Measurements from ENCODE around the gene SMAD1.

The SMAD1 gene

DNA sequence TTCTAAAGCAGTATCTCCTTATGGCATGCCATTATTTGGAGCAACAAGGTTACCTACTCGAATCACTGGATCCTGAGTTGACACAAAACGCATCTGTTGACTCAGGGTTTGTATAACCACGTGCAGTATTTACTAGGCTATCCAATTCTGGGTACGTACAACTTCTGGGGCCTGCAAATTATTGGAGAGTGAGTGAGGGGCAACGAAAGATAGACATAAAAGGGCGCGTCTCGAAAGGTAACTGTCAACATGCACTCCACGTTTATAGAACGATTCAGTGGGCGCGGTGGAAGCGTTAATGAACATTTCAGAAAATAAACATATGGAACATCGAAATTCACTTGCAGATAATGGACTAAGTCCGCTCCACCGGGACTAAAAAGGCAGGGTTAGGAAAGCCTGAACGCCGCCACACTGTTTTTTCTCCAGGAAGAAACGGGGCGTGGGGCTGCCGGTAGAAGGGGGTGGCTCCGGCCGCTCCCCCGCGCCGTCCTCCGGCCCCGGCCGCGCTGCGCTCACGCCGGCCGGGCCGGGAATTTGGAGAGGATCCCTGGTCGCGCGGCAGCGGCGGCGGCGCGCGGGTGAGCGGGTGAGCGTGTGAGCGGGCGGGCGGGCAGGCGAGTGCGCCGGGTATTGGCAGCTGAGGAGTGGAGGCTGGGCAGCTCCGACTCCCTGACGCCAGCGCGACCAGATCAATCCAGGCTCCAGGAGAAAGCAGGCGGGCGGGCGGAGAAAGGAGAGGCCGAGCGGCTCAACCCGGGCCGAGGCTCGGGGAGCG, at the start of gene SMAD1:
TSS of gene SMAD1 (plus strand) at position 690 of the 778 bp plus-strand sequence. CDS start 32,761 bp downstream, outside the sequence.
- peak; percentile 34 for DNase-seq

DNA sequence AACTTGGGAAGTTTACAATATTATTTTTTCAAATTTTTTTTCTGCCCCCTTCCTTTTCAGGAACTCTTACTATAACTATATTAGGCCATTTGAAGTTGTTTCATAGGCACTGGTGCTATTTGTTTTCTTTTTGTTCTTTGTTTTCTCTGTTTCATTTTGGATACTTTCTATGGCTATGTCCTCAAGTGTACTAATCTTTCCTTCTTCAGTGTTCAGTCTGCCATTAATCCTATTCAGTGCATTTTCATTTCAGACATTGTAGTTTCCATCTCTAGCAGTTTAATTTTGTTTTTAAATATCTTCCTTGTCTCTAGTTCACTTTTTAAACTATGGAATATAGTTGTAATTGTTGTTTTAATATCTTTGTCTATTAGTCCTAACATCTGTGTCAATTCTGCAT, 48.0 kb upstream of the SMAD1 start:
- no peak for DNase-seq

DNA sequence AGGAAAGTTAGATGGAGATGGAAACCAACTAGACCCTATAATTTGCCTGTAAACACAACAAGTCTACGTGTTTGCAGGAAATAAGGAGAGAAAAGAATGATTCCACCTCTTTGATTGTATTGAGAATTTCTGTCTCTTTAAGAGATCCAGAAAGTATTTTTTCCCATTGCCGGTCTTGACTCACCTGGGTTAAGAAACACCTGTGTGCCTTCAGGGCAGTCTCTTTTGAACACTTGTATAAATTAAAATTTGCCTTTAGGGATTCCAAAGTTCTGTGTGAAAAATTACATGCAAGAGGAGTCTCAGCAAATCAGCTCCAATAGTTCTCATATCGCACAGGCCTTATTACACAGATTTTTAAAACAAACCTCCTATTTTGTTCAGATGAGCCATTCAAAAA, 46.0 kb upstream of the SMAD1 start:
- DNase-seq: no peak

DNA sequence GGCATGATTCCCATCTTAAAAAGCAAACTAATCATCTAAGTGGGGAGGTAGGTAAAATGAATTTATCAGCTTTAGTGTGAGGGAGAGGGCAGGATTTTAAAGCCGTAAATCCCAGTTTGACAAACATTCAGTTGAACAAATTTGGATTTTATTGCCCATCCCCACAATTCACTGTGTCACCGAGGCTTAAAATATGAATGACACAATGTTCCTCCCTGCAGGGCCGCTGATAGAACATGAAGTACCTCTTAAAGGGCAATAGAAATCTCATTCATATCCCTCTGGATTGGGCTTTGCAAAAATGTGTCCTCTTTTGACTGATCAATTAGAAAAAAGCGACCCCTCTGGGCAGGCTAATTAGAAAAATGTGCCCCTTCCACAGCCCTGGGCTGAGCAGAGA, 45.5 kb upstream of the SMAD1 start:
- DNase-seq: no peak

DNA sequence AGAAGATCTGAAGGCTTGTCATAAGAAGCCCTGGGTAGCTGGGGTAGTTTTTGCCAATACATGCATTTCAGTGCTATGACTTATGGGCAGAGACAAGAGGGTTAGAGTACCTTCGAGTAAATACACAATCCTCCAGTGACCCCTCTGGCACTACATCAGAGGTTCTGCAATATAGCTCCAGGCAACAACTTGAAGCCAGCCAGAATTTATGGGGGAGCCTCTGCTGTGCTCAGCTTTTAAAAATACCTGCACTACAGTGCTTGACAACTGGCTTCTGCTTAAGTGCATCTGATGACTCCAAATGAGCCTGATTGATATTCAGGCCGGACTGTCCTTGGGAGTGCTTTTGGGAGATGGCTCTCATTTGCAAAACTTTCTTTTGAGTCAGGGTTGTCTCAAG, 44.9 kb upstream of the SMAD1 start:
- no peak for DNase-seq

DNA sequence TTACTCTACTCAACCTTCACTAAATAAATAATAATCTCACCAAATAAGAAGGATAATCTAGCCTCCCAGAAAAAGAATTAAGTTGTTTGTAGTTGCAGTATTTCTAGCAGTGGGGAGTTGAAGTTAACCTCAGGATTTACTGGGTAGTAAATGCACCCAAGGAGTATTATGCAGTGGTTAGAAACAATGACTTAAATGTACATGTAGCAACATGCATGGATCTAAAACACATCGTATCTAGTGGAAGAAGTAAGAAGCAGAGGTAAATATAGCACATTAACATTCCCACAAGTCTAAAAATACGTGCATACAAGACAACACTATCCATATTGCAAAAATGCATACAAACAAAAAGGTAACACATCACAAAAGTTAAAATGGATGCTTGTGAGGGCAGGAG, 44.2 kb upstream of the SMAD1 start:
- no peak for DNase-seq

DNA sequence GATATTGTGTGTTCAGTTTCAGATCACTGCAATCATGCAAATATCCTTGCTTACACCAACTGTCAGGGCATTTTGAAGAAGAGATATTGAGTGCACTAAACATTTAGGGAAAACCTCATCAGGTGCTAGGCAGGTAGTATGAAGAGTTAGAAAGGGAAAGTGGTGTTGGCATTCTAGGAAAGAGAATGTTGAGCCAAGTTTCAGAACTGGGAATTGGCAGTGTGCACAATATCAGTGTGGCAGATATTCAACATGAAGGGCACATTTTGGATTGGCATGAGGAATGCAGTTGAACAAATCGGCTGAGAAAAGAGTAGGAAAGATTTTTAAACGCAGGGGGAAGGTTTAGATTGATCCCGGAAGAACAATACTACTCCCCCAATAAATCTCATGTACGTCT, 43.4 kb upstream of the SMAD1 start:
- no peak for DNase-seq

DNA sequence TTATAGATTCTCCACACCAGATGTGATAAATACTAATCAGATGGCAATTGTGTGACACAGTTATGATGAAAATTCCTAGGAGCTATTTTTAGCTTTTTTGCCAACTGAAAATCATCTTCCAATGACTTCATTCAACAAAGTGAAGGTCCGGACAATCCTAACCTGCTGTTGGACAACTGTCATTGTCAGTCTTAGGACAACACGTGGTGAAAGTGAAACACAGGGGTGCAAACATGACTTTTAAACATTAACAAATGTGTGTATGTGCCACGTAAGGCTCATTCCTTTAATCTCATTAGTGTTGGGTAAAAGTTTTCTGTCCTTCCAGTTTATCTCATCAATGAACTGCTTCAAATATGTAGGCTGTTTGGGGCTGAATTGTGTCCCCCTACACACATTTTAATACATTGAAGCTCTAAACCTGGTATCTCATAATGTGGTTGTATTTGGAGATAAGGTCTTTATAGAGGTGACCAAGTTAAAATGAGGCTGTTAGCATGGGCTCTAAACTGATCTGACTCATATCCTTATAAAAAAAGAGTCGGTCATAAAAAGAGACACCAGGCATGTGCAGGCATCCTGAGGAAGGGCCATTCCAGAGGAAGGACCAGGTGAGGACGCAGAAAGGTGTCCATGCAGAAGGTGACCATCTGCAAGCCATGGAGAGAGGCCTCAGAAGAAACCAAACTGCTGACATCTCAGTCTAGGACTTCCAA, 41.2 kb upstream of the SMAD1 start:
- no peak for DNase-seq

DNA sequence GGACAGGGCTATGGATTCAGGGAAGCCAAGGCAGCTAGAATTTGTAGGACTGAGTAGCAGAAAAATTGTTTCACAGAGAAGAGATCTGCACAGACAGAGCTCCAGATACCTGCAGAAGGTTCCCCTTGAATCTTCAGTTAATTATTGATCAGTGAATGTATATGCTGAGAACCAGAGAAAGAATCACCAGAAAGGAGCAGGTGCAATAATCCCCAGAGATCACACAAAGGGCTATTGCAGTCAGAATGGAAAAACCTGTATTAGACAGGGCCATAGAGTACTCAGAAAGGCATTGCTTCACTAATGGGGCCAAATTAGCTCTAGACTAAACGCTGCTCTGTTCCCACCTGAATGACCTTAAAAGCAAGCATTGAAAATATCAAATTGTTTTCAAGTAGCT, 35.5 kb upstream of the SMAD1 start:
- no peak for DNase-seq

DNA sequence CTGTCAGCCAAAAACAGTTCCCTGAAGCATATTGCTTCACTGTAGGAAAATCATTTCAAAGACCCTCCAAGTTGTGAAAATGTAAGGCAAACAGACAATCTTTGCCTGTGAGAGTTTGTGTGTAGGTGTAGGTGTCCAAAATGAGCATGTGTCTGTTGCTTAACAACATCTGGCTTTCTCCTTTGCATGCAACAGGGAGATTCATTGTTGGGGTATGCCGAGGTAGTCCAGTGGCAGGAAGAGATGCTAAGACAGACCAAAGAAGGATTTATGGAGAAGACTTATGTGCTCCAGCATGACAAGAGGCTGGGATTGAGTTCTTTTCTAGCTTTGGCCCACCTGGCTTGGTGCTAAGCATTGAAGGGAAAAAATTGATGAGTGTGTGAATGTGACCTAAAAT, 29.8 kb upstream of the SMAD1 start:
- no peak for DNase-seq

DNA sequence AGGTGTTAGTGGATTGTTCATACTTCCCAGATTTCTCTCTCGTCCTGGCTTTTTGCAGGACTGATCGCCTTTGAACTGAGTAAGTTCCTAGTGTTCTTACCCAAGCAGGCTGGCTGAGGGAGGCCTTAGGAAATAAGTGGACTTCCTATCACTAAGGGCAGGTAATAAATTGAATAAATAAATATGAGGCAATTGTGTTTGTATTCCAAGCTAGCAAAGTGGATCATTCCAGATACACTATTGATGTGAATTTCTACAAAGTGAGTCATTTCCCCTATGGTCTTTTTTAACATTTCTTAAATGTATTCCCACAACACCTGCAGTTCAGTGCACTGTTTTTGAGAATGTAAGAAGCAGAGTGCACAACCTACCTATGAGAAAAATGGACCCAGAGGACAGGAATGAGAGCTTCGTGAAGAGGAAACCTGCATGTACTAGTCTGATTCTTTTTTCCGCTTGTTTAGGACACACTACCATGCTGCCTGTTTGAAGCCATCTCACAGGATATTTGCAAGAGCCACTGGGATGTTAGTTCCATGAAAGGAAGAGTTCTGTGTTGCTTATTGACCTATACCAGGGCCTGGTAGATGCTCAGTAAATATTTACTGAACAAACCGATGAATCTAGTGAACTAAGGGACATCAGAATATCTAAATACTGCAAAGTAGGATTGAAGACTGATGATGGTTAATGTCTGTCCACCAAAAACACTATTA, 29.0 kb upstream of the SMAD1 start:
- no peak for DNase-seq

DNA sequence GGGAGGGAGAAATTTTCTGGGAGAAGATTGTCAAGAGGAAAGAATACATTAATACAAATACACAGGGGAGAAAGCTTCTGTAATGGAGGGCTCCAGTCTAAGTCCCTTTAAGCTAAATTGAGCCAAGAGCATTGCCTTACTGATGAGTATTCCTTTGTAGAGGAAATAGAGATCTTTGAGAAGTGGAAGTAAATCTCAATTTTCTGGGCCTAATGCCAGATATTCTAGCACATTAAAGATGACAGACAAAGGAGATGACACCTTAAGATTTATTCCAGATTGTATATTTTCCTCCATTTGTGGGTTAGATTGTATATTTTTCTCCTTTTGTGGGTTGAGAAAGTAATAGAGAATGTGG, 28.5 kb upstream of the SMAD1 start:
- no peak for DNase-seq

DNA sequence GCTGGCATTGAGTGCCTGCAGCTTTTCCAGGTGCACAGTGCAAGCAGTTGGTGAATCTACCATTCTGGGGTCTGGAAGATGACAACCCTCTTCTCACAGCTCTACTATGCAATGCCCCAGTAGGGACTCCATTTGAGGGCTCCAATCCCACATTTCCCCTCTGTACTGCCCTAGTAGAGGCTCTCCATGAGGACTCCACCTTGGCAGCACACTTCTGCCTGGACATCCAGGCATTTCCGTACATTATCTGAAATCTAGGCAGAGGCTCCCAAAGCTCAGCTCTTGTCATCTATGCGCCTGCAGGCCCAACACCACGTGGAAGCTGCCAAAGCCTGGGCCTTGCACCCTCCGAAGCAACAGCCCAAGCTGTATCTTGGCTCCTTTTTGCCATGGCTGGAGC, 8.4 kb upstream of the SMAD1 start:
- DNase-seq: no peak

DNA sequence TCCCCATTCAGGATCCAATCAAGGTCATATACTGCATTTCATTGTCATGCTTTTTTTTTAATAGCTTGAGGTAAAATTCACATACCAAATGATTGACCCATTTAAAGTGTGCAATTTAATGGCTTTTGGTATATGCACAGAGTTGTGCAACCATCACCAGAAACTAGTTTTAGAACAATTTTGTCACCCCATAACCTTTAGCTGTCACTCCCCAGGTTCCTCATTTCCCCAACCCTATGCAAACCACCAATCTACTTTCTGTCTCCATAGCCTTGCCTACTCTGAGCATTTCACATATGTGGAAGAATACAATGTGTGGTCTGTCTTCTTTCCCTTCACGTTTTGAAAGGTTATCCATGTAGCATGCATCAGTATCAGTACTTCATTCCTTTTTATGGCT, 1.4 kb upstream of the SMAD1 start:
- no peak for DNase-seq

DNA sequence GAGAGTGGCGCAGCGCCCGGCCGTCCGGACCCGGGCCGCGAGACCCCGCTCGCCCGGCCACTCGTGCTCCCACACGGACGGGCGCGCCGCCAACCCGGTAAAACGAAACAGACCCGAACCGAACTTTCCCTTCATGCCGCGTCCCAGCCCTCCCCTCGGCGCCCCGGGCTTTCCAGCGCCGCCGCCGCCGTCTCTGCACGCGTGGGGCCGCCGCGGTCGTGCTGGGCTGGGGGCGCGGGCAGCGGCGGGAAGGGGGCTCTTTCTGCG, 222 bp downstream of the SMAD1 start:
- DNase-seq: no peak

DNA sequence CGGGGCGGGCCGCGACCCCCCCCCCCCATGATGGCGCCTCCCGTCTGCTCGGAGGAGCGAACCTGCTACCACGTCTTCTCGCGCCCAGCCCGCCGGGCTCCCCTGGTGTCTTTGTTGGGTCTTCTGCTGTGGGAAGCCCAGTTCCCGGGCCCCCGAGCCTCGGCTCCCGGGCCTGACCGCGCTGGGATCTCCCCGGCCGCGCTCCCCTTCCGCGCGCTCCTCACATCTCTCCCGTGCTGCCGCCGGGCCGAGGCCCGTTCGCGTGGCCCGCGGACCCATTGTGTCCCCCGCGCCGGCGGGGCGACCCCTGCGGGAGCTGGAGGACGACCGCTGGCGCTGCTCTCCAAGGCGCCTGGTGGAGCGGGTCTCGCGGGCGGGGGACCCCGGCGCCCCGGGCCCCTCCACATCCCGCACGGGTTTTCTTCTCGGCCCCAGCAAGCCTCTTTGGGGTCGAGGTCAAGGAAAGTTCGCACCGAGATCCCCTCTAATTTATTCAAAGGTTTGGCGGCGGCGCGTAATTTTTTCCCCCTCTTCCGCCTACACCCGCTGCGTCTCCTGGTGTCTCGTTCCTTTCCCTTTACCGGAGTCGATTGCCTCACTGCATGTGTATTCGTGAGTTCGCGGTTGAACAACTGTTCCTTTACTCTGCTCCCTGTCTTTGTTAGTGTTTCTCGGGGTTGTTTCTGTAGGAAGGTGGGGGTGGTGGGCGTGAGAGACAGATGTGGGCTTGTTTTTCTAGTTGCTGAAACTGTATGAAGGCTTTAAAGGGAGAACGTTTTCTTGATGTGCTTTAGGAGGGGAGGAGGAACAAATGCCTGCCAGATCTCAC, 770 bp downstream of the SMAD1 start:
- peak; percentile 61 for DNase-seq

DNA sequence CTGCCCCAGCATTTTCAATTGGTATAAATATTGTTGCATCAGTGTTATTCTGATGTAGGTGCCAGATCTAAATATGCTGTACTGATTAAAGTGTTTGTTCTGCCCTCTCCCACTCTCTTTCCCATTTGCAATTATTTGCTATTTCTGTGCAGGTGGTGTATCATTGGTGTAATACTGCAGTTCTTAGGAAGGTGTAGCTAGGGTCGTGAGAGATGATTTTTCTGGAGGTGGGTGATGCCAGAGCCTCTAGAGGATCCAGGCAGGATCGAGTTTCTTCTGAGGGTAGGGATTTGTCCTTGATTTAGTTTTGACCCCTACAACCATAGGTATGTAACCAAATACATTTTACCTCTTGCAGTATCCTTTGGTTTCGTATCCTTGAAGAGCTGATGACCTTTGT, 1.9 kb downstream of the SMAD1 start:
- no peak for DNase-seq

DNA sequence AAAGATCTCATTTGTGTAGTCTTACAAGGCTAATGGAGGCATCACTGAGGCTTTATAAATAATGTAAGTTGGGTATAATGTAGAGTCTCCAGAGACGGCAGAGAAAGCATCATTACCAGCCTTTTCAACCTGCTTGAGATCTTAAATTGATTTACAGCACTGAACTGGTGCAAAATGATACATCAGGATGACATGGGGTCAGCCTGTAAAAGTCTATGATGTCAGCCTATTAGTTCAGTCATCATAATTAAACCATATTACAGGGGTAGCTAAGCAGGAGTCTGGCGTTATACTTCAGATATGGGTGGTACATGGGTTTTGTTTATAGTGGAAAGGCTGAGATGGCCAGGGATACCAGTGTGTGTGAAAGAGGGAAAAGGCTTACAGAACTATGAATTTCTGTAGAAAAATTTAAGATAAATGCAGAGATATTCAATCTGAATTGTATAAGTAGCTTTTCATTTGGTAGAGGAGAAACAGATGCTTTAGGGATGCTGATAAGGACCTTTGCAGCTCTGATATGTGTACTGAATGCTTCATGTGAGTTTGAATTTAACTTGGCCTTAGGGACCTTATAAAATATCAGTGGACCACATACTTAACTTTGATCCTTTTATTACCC, 2.7 kb downstream of the SMAD1 start:
- DNase-seq: no peak

DNA sequence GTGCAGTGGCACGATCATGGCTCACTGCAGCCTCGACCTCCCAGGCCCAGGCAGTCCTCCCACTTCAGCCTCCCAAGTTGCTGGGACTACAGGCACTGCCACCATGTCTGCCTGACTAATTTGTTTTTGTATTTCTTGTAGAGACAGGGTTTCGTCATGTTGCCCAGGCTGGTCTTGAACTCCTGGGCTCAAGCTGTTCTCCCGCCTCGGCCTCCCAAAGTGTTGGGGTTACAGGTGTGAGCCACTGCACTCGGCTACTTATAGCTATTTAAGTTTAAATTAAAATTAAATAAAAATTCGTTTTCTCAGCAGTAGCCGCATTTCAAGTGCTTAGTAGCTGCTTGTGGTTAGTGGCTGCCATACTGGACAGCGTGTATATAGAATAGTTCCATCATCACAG, 3.5 kb downstream of the SMAD1 start:
- DNase-seq: no peak

DNA sequence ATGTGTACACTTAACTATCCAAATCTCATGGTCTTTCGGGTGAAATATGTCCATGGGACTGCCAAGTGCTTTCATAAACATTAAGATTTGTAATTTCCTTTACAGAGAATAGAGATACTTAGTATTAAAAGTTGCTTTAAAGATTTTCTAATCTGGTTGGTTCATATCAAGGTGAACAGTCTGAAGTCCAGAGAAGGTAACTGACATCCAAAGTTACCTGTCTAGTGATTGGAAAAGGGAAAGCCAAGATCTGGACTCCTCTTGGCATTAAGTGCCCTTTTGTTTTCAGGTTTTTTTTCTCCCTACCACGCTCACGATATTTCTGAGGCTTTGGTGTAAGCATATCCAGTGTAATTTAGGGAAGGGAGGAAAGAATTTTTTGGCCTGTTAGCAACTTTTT, 5.0 kb downstream of the SMAD1 start:
- DNase-seq: no peak

DNA sequence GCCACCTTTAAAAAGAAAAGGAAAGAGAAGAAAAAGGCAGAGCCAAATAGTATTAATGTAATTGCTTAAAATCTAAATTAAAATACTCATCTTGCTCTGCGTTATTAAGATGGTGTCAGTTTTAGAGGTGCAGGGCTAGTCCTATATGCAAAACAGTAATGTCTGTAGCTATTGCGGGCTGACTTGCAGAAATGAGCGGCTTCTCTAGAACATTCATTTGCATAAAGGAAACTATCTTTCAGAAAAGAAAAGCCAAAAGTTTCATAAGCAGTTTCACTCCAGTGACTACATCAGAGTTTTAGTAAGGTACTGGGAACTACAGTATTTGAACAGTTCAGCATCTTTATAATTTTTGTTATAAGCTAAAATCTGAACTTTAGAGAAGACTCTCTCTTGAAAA, 6.0 kb downstream of the SMAD1 start:
- DNase-seq: no peak

DNA sequence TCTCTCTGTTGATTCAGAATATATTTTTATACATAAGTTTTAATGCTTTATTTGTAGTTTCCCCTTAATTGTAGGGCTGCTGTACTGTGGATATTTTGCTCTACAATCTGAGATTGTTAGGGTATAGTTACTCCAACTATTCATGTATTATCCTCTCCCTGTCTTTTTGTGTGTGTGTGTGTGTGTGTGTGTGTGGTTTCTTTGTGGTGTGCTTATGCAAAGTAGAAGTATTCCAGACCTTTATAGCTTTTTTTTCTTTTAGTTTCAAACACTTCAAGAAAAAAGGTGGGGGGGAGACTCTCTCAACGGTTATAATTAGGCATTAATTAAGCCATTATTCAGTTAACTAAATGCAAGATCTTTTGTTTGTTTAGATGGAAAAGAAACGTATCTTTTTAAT, 6.7 kb downstream of the SMAD1 start:
- DNase-seq: no peak

DNA sequence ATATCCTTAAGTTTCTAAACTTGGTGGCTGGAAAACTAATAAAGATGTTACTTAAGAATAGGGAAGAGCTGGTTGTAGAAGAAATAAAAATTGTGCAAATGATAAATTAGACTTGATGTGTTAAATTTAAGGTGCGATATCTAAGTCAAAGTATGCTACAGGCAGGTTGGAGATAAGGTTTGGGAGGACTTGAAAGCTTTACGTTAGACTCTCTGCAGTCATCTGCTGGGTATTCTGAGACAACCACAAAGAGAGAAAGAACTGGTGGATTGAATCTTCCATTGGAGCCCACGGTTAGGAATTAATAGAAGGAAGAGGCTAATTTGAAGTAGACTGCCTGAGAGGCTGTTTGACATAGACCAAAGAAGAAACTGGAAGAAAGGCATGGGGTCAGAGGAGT, 7.9 kb downstream of the SMAD1 start:
- DNase-seq: no peak

Measured in NCI-H510A treated with DMSO at 0.1 percent for 48 hours (cell line).